ENCODE results near the gene IFITM10. TPM values are rescaled to one million over a fixed set of nuclear protein-coding genes. Genes with fewer than 3 reads are reported as not detected.

IFITM10 gene
- total and polyA plus RNA-seq, 9 of the 15 experiments (the other 6 are each of a cell fraction or from before 2014, with no cell fraction given), result 0.08 to 0.13 (median 0.09) TPM; not detected in 6

DNA sequence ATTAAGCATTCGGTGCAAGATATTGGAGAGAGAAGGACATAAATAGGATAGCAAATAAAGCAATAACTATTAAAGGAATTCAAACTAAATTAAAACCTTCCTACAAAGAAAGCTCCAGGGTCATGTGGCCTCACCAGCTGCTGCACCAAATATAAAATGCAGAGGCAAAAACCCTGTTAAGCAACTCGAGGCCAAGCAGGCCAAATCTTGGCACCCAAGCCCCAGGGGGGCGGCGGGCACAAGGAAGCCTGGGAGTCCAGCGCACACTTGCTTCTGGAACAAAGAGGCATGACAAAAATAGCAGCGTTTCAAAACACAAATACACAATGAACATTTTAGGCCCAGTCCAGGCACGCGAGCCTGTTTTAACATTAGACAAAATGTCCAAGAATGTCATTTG is 32.6 kb downstream of the IFITM10 start:
- 0 out of 2 replicates have a peak, but pooled peaks cover 6% of the 10 kb centered on the region for H4K20me1 ChIP-seq (replicated peaks; ENCODE audit: control insufficient read depth, insufficient read depth, low read length)
- WGBS (ENCODE audit: insufficient coverage, low coverage, missing lambda C conversion rate), result 13% methylated on average over 8 of the region's 8 CpGs
- H3K9ac ChIP-seq (ENCODE audit: insufficient read depth in 1 of 2, low read depth in 2 of 2, low read length in 2 of 2), result no peak overlapping the region
- DNase-seq (ENCODE audit: extremely low read depth in 1 of 4, low spot score in 3 of 4) (no peak), ATAC-seq (no peak), FAIRE-seq (no peak)
- in situ Hi-C loops (cut with MboI), result no loop called here
- no TSS peak for BruUV-seq (replicated peaks)
- no peak overlapping the region for H2AFZ ChIP-seq (ENCODE audit: low read depth, low read length)
- H3K27ac ChIP-seq (ENCODE audit: extremely low read depth, low read depth, low read length), result no peak overlapping the region
- no peaks in the 10 kb centered on the region for H3K79me2 ChIP-seq (ENCODE audit: control insufficient read depth, insufficient read depth, low read length)
- H3K9me3 ChIP-seq (replicated peaks; ENCODE audit: control insufficient read depth, insufficient read depth, low read depth, low read length), result no peaks in the 10 kb centered on the region
- H3K4me1 ChIP-seq (replicated peaks in 1 of 2; ENCODE audit: control insufficient read depth in 2 of 2, insufficient read depth in 2 of 2, low read length in 2 of 2), result no peaks in the 10 kb centered on the region
- TF ChIP-seq, protein P1, sequence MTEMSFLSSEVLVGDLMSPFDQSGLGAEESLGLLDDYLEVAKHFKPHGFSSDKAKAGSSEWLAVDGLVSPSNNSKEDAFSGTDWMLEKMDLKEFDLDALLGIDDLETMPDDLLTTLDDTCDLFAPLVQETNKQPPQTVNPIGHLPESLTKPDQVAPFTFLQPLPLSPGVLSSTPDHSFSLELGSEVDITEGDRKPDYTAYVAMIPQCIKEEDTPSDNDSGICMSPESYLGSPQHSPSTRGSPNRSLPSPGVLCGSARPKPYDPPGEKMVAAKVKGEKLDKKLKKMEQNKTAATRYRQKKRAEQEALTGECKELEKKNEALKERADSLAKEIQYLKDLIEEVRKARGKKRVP (CRISPR knock-in tag; IDR thresholded peaks at IDR 0.05), result no peak
- TF ChIP-seq SRSF7 (optimal IDR thresholded peaks at IDR 0.05; ENCODE audit: low read depth, low read length) (no peak), NBN (IDR thresholded peaks at IDR 0.05; ENCODE audit: low read depth) (no peak), ZNF436 (CRISPR knock-in tag; IDR thresholded peaks at IDR 0.05) (no peak), ARNT (IDR thresholded peaks at IDR 0.05) (no peak)
- TF ChIP-seq, protein P2, sequence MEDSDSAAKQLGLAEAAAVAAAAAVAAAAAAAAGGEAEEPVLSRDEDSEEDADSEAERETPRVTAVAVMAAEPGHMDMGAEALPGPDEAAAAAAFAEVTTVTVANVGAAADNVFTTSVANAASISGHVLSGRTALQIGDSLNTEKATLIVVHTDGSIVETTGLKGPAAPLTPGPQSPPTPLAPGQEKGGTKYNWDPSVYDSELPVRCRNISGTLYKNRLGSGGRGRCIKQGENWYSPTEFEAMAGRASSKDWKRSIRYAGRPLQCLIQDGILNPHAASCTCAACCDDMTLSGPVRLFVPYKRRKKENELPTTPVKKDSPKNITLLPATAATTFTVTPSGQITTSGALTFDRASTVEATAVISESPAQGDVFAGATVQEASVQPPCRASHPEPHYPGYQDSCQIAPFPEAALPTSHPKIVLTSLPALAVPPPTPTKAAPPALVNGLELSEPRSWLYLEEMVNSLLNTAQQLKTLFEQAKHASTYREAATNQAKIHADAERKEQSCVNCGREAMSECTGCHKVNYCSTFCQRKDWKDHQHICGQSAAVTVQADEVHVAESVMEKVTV (CRISPR knock-in tag; IDR thresholded peaks at IDR 0.05), result no peak
- ChIA-PET CTCF (ENCODE audit: low intra/inter-chr PET ratio) (interaction anchor here (0.6 kb wide), 1 partner anchor 27 kb away, joined by 3 read pairs; no protein-coding TSS in a partner anchor), POLR2A (interaction anchor here (0.8 to 1.3 kb wide), 3 partner anchors 16 to 200 kb away, joined by 3 to 5 read pairs (median 3); no protein-coding TSS in a partner anchor)
- H3K4me2 ChIP-seq (ENCODE audit: insufficient read depth, low read length), result no peak overlapping the region
- H3K4me3 ChIP-seq, result no peak overlapping the region
- intact Hi-C loops (cut with micrococcal nuclease), result no loop called here
- no peaks in the 10 kb centered on the region for H3K9me1 ChIP-seq (ENCODE audit: control insufficient read depth, insufficient read depth, low read length)
- H3K27me3 ChIP-seq (ENCODE audit: control insufficient read depth in 2 of 2, insufficient read depth in 2 of 2, low read length in 2 of 2), result peaks cover 35 to 58% of the 10 kb centered on the region in 2 experiments
- no peaks in the 10 kb centered on the region for H3K36me3 ChIP-seq (ENCODE audit: control insufficient read depth, insufficient read depth, low read length)

All from K562 (cell line).